Uterus (tissue), 4 donors: ENCODE data around the gene TBC1D5. TPM values are rescaled to one million over a fixed set of nuclear protein-coding genes. Genes with fewer than 3 reads are reported as not detected.
A peak's percentile ranks its signal among the peaks of the same experiment; 100 is the strongest.

Experiments
- DNase-seq, 2 donors: peaks; one replicate each; pipeline ENCODE4 v3.0.0-alpha.2; 2019 to 2020
- H3K27ac ChIP-seq, 2 donors: fragments of 200-600 bp; sonication (generic); 1 replicate in 1 of 2; 2 replicates in 1 of 2; pipeline ENCODE4 v1.5.1; 2016 to 2018
- H3K27me3 ChIP-seq, 2 donors: fragments of 200-600 bp; sonication (generic); one replicate each; pipeline ENCODE4 v1.5.1; 2018 to 2019; ENCODE audit warnings: control low read depth in 1 of 2
- H3K36me3 ChIP-seq, 2 donors: fragments of 200-600 bp; sonication (generic); one replicate each; pipeline ENCODE4 v1.5.1; 2019; ENCODE audit warnings: control low read depth in 1 of 2
- H3K4me1 ChIP-seq, 2 donors: fragments of 200-600 bp; sonication (generic); one replicate each; pipeline ENCODE4 v1.5.1; 2018 to 2019; ENCODE audit warnings: control low read depth in 1 of 2
- H3K4me3 ChIP-seq, 2 donors: fragments of 200-600 bp; sonication (generic); 1 replicate in 1 of 2; 2 replicates in 1 of 2; pipeline ENCODE4 v1.5.1; 2018 to 2019; ENCODE audit warnings: mild to moderate bottlenecking in 1 of 2
- H3K9me3 ChIP-seq, 2 donors: fragments of 200-600 bp; sonication (generic); one replicate each; pipeline ENCODE4 v1.5.1; 2019; ENCODE audit warnings: control low read depth in 1 of 2
- POLR2A ChIP-seq, 2 donors: fragments of 450-650 bp; IDR thresholded peaks; one replicate each; pipeline ENCODE4 v1.6.1; 2016; ENCODE audit warnings: antibody characterized with exemption in 2 of 2, mild to moderate bottlenecking in 1 of 2, moderate library complexity in 1 of 2
- intact Hi-C: fragments of 100-400 bp; cut with DNase I; formaldehyde crosslinking; loops from one replicate; pipeline ENCODE4 v1.15.1; 2023; ENCODE audit warnings: low total_unique reads
- total RNA-seq, 4 donors: library from RNA; depleted of rRNA in 3 of 4; stranded (reverse); fragments of >200 nt in 3 of 4; gene quantifications; one replicate each; pipeline versions ENCODE4 v1.1.0 to v1.2.4, GENCODE V29; 2014 to 2023
- TF ChIP-seq, protein P1 (sequence below), 4 experiments: fragments of 200-600 bp in 2 of 4; fragments of 450-650 bp in 2 of 4; sonication (generic) in 2 of 4; IDR thresholded peaks; one replicate each; pipeline ENCODE4 v1.5.1; 2016 to 2019; ENCODE audit warnings: antibody characterized with exemption in 4 of 4, mild to moderate bottlenecking in 2 of 4, moderate library complexity in 1 of 4
- donor health status: DM: yes; HTN: yes; CAD: no.

TBC1D5 gene
- total RNA-seq, 4 donors from 2014 or later, result 34.6 to 189 (median 75.6) TPM

GRCh38 chr3:17432236-17432635 is 310.2 kb downstream of the TBC1D5 start:
- Histone ChIP-seq H3K27ac (peak overlapping the region; percentile 9 to 50), H3K4me3 (no peak overlapping the region), H3K4me1 (no peaks in the 10 kb centered on the region), H3K27me3 (no peaks in the 10 kb centered on the region), H3K36me3 (no peaks in the 10 kb centered on the region), H3K9me3 (no peaks in the 10 kb centered on the region)
- TF ChIP-seq, protein P1, sequence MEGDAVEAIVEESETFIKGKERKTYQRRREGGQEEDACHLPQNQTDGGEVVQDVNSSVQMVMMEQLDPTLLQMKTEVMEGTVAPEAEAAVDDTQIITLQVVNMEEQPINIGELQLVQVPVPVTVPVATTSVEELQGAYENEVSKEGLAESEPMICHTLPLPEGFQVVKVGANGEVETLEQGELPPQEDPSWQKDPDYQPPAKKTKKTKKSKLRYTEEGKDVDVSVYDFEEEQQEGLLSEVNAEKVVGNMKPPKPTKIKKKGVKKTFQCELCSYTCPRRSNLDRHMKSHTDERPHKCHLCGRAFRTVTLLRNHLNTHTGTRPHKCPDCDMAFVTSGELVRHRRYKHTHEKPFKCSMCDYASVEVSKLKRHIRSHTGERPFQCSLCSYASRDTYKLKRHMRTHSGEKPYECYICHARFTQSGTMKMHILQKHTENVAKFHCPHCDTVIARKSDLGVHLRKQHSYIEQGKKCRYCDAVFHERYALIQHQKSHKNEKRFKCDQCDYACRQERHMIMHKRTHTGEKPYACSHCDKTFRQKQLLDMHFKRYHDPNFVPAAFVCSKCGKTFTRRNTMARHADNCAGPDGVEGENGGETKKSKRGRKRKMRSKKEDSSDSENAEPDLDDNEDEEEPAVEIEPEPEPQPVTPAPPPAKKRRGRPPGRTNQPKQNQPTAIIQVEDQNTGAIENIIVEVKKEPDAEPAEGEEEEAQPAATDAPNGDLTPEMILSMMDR (IDR thresholded peaks at IDR 0.05), result no peak
- no peak for TF ChIP-seq POLR2A (IDR thresholded peaks at IDR 0.05)
- intact Hi-C loops, result no loop called here
- DNase-seq, result no peak

DNA sequence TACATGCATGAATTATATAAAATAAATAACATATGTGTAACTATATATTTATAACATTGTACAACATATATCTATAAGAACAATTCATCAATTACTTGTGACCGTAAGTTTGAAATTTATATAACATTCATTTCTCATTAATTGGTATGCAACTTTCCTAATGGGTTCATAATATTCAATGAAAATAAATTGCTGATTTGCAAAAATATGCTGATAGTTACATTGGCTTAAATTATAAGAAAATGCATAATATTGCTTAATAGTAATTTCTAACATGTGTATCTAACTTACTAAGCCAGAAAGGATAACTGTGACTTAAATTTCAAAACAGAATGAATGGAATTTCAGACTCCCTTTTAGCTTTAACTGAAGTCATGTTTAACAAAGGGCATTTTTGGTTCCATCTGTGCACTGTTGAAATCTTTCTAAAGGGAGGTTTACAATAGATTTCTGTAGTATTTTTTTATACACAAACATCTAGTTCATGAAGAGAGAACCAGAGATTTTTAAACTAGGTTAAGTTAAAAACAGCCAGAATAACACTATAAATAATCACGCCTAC is 310.9 kb downstream of the TBC1D5 start:
- DNase-seq, result no peak
- intact Hi-C loops, result no loop called here
- Histone ChIP-seq H3K4me3 (no peak overlapping the region), H3K4me1 (no peaks in the 10 kb centered on the region), H3K27me3 (no peaks in the 10 kb centered on the region), H3K9me3 (no peaks in the 10 kb centered on the region), H3K27ac (peak overlapping the region in 1 of 2 donors; percentile 9), H3K36me3 (no peaks in the 10 kb centered on the region)
- no peak for TF ChIP-seq POLR2A (IDR thresholded peaks at IDR 0.05)
- TF ChIP-seq, protein P1 (IDR thresholded peaks at IDR 0.05), result no peak

GRCh38 chr3:17431004-17431403 is 311.4 kb downstream of the TBC1D5 start:
- no peak overlapping the region for H3K4me3 ChIP-seq
- TF ChIP-seq, protein P1 (IDR thresholded peaks at IDR 0.05), result peak; percentile 15 to 47 (median 35)
- TF ChIP-seq POLR2A (IDR thresholded peaks at IDR 0.05), result no peak
- H3K27me3 ChIP-seq, result no peaks in the 10 kb centered on the region
- H3K36me3 ChIP-seq, result no peaks in the 10 kb centered on the region
- intact Hi-C loops, result no loop called here
- H3K9me3 ChIP-seq, result no peaks in the 10 kb centered on the region
- no peak overlapping the region for H3K27ac ChIP-seq
- no peaks in the 10 kb centered on the region for H3K4me1 ChIP-seq
- DNase-seq, result no peak

DNA sequence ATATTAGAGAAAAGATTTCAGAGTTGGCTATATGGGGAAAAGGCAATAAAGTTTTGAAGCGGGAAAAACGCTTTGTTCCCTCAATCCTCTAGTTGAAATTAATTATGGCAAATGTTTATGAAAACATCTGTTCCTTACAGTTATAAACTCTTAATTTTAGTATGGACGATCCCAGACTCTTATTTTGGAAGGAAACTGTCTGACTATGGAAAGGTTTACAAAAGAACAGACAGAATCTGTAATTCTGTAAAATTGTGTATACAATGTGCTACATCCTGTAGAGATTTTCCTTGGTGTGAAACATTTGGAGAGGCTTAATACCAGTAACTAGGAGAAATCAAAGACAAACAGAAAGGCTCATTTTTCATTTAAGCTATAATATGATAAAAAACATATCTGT is 311.8 kb downstream of the TBC1D5 start:
- no peak overlapping the region for H3K4me3 ChIP-seq
- DNase-seq, result no peak
- intact Hi-C loops, result no loop called here
- TF ChIP-seq, protein P1 (IDR thresholded peaks at IDR 0.05), result no peak
- H3K4me1 ChIP-seq, result no peaks in the 10 kb centered on the region
- H3K27ac ChIP-seq, result no peak overlapping the region
- no peaks in the 10 kb centered on the region for H3K27me3 ChIP-seq
- no peaks in the 10 kb centered on the region for H3K9me3 ChIP-seq
- no peaks in the 10 kb centered on the region for H3K36me3 ChIP-seq

- no peak for TF ChIP-seq POLR2A (IDR thresholded peaks at IDR 0.05)
- TF ChIP-seq, protein P1 (IDR thresholded peaks at IDR 0.05), result no peak
- H3K4me3 ChIP-seq, result no peak overlapping the region
- intact Hi-C loops, result no loop called here
These were observed 318.5 kb downstream of the TBC1D5 start for GRCh38 chr3:17423786-17424536.

More at GRCh38 chr3:17423786-17424536, 318.5 kb downstream of the TBC1D5 start:
- Histone ChIP-seq H3K9me3 (no peaks in the 10 kb centered on the region), H3K36me3 (no peaks in the 10 kb centered on the region), H3K4me1 (no peaks in the 10 kb centered on the region), H3K27me3 (no peaks in the 10 kb centered on the region), H3K27ac (no peak overlapping the region)
- DNase-seq, result no peak
